Aorta (tissue), 5 donors: ENCODE data around the gene LMNTD1. TPM values are rescaled to one million over a fixed set of nuclear protein-coding genes. Genes with fewer than 3 reads are reported as not detected.
A peak's percentile ranks its signal among the peaks of the same experiment; 100 is the strongest.

Experiments
- ATAC-seq: fragments of 200-7000 bp; cut with Tn5 transposase; one replicate; pipeline ENCODE4 v1.9.1; 2022; ENCODE audit warnings: moderate library complexity; ENCODE audit not compliant: low FRiP score
- DNase-seq, 2 donors: peaks; one replicate each; pipeline ENCODE4 v3.0.0-alpha.2; 2020
- H3K27ac ChIP-seq, 2 donors: one replicate each; pipeline ENCODE4 v1.5.1; 2013; ENCODE audit warnings: low read length in 2 of 2, mild to moderate bottlenecking in 2 of 2, moderate library complexity in 2 of 2, control low read depth in 1 of 2, inconsistent platforms in 1 of 2, low read depth in 1 of 2
- H3K27me3 ChIP-seq, 2 donors: one replicate each; pipeline ENCODE4 v1.6.1; 2013; ENCODE audit warnings: control low read depth in 1 of 2, low read length in 1 of 2, mild to moderate bottlenecking in 1 of 2, moderate library complexity in 1 of 2; ENCODE audit not compliant: insufficient read depth in 2 of 2, control insufficient read depth in 1 of 2
- H3K36me3 ChIP-seq, 2 donors: one replicate each; pipeline ENCODE4 v1.6.1; 2013; ENCODE audit warnings: control low read depth in 1 of 2, low read length in 1 of 2, mild to moderate bottlenecking in 1 of 2; ENCODE audit not compliant: insufficient read depth in 2 of 2, control insufficient read depth in 1 of 2
- H3K4me1 ChIP-seq, 2 donors: one replicate each; pipeline ENCODE4 v1.6.1; 2013; ENCODE audit warnings: low read length in 2 of 2, control low read depth in 1 of 2, mild to moderate bottlenecking in 1 of 2, moderate library complexity in 1 of 2; ENCODE audit not compliant: insufficient read depth in 2 of 2, control insufficient read depth in 1 of 2
- H3K4me3 ChIP-seq, 2 donors: one replicate each; pipeline ENCODE4 v1.5.1; 2013; ENCODE audit warnings: low read length in 2 of 2, control low read depth in 1 of 2, mild to moderate bottlenecking in 1 of 2
- H3K9me3 ChIP-seq: one replicate; pipeline ENCODE4 v1.6.1; 2013; ENCODE audit warnings: mild to moderate bottlenecking, low read length; ENCODE audit not compliant: control insufficient read depth
- WGBS, 2 donors: extraction: QIAGEN DNeasy Blood & Tissue Kit; methylation state at CpG; one replicate each; pipeline ENCODE4 v1.1.7; 2013; 5-methylcytosine and 5-hydroxymethylcytosine counted together
- intact Hi-C, 2 donors: fragments of 100-400 bp; cut with DNase I; formaldehyde crosslinking; loops; one replicate each; pipeline versions ENCODE4 v1.14.2 to v1.15.0; 2022
- polyA plus RNA-seq, 2 donors: library from polyadenylated mRNA; stranded (reverse); fragments of 200-250 nt; gene quantifications; one replicate each; pipeline ENCODE4 v1.2.3, GENCODE V29; 2013
- total RNA-seq, 2 donors: library from RNA; stranded (reverse); fragmentation: NEBNext Ultra II Directional; extraction: Animal tissue kit (Norgen Biotek cat#: 25700); gene quantifications; one replicate each; pipeline ENCODE4 v1.2.1, GENCODE V29; 2021
- donor health status: healthy with polysubstance abuse.
- donor health status: Bipolar disorder and iron deficiency.
- donor health status: DM: no; HTN: no; CAD: no.
- donor health status: DM: no; HTN: no; CAD: no.
- donor health status: DM: yes; HTN: yes; CAD: no.

The LMNTD1 gene
- total and polyA plus RNA-seq, 4 donors: not detected

- Histone ChIP-seq H3K4me1 (no peaks in the 10 kb centered on the region), H3K9me3 (peaks cover 1% of the 10 kb centered on the region), H3K27ac (no peak overlapping the region), H3K4me3 (no peak overlapping the region), H3K27me3 (no peaks in the 10 kb centered on the region), H3K36me3 (no peaks in the 10 kb centered on the region)
- WGBS, 2 donors: 13 to 17% methylated on average over 2 of the region's 2 CpGs
- intact Hi-C loops: no loop called here
- DNase-seq: no peak
- peak; percentile 78 for ATAC-seq
Observed at GRCh38 chr12:25585021-25585523, 32.0 kb upstream of the LMNTD1 start.

GRCh38 chr12:25584596-25584995 is 31.5 kb upstream of the LMNTD1 start:
- no peaks in the 10 kb centered on the region for H3K4me1 ChIP-seq
- H3K4me3 ChIP-seq: no peak overlapping the region
- H3K36me3 ChIP-seq: no peaks in the 10 kb centered on the region
- DNase-seq: no peak
- ATAC-seq: no peak
- H3K27me3 ChIP-seq: no peaks in the 10 kb centered on the region
- no peak overlapping the region for H3K27ac ChIP-seq
- 21 to 28% methylated on average over 5 of the region's 5 CpGs for WGBS, 2 donors
- peaks cover 1% of the 10 kb centered on the region for H3K9me3 ChIP-seq
- intact Hi-C loops: no loop called here

- WGBS, 2 donors: 28 to 42% methylated on average over 3 of the region's 3 CpGs
- intact Hi-C loops: no loop called here
- Histone ChIP-seq H3K9me3 (peaks cover 1% of the 10 kb centered on the region), H3K27ac (no peak overlapping the region), H3K36me3 (no peaks in the 10 kb centered on the region), H3K4me3 (no peak overlapping the region), H3K4me1 (no peaks in the 10 kb centered on the region), H3K27me3 (no peaks in the 10 kb centered on the region)
- DNase-seq (no peak), ATAC-seq (peak; percentile 48)
Observed at GRCh38 chr12:25583545-25583944, 30.5 kb upstream of the LMNTD1 start.

- H3K36me3 ChIP-seq: no peaks in the 10 kb centered on the region
- no peak overlapping the region for H3K27ac ChIP-seq
- H3K4me1 ChIP-seq: no peaks in the 10 kb centered on the region
- WGBS, 2 donors: 86 to 91% methylated on average over 5 of the region's 5 CpGs
- no peak overlapping the region for H3K4me3 ChIP-seq
- no peak for ATAC-seq
- no peaks in the 10 kb centered on the region for H3K9me3 ChIP-seq
- intact Hi-C loops: no loop called here
- no peak for DNase-seq
- no peaks in the 10 kb centered on the region for H3K27me3 ChIP-seq
Observed at GRCh38 chr12:25581067-25581466, 28.0 kb upstream of the LMNTD1 start.

GRCh38 chr12:25578411-25579143 is 25.5 kb upstream of the LMNTD1 start:
- Histone ChIP-seq H3K4me1 (no peaks in the 10 kb centered on the region), H3K27ac (no peak overlapping the region), H3K4me3 (no peak overlapping the region), H3K9me3 (no peaks in the 10 kb centered on the region), H3K27me3 (no peaks in the 10 kb centered on the region), H3K36me3 (no peaks in the 10 kb centered on the region)
- intact Hi-C loops: no loop called here
- WGBS, 2 donors: 90 to 91% methylated on average over 2 of the region's 2 CpGs
- DNase-seq: no peak
- no peak for ATAC-seq

GRCh38 chr12:25574761-25575160 is 21.7 kb upstream of the LMNTD1 start:
- no peak for DNase-seq
- H3K27ac ChIP-seq: no peak overlapping the region
- no peak overlapping the region for H3K4me3 ChIP-seq
- 80 to 90% methylated on average over 1 of the region's 1 CpG for WGBS, 2 donors
- no peak for ATAC-seq
- H3K27me3 ChIP-seq: no peaks in the 10 kb centered on the region
- no peaks in the 10 kb centered on the region for H3K36me3 ChIP-seq
- no peaks in the 10 kb centered on the region for H3K9me3 ChIP-seq
- intact Hi-C loops: no loop called here
- no peaks in the 10 kb centered on the region for H3K4me1 ChIP-seq

- peaks cover 6% of the 10 kb centered on the region for H3K9me3 ChIP-seq
- no peak overlapping the region for H3K4me3 ChIP-seq
- DNase-seq: no peak
- 37 to 44% methylated on average over 4 of the region's 4 CpGs for WGBS, 2 donors
- H3K27ac ChIP-seq: no peak overlapping the region
- ATAC-seq: no peak
- intact Hi-C loops: no loop called here
- no peaks in the 10 kb centered on the region for H3K4me1 ChIP-seq
- no peaks in the 10 kb centered on the region for H3K36me3 ChIP-seq
- H3K27me3 ChIP-seq: no peaks in the 10 kb centered on the region
Observed at GRCh38 chr12:25573346-25573745, 20.3 kb upstream of the LMNTD1 start.

- Histone ChIP-seq H3K36me3 (no peaks in the 10 kb centered on the region), H3K27me3 (no peaks in the 10 kb centered on the region), H3K9me3 (peaks cover 9% of the 10 kb centered on the region), H3K27ac (no peak overlapping the region), H3K4me1 (no peaks in the 10 kb centered on the region), H3K4me3 (no peak overlapping the region)
- DNase-seq (no peak), ATAC-seq (no peak)
- intact Hi-C loops: no loop called here
- WGBS, 2 donors: 79 to 89% methylated on average over 1 of the region's 1 CpG
Observed at GRCh38 chr12:25570418-25570817, 17.3 kb upstream of the LMNTD1 start.

GRCh38 chr12:25566202-25566949 is 13.3 kb upstream of the LMNTD1 start:
- no peaks in the 10 kb centered on the region for H3K36me3 ChIP-seq
- H3K9me3 ChIP-seq: peaks cover 9% of the 10 kb centered on the region
- WGBS, 2 donors: 60 to 69% methylated on average over 8 of the region's 8 CpGs
- H3K27me3 ChIP-seq: no peaks in the 10 kb centered on the region
- H3K4me1 ChIP-seq: no peaks in the 10 kb centered on the region
- intact Hi-C loops: no loop called here
- ATAC-seq (no peak), DNase-seq (no peak)
- H3K27ac ChIP-seq: no peak overlapping the region
- no peak overlapping the region for H3K4me3 ChIP-seq
